Fibroblast of villous mesenchyme (primary cell): ENCODE measurements around the gene TSGA10IP. TPM values are rescaled to one million over a fixed set of nuclear protein-coding genes. Genes with fewer than 3 reads are reported as not detected.

Source experiments
- DNase-seq: peaks from one replicate; pipeline ENCODE4 v3.0.0-alpha.2; 2010; ENCODE audit warnings: low read depth
- H3K4me3 ChIP-seq: 2 replicates; pipeline ENCODE4 v1.5.1; 2011; ENCODE audit warnings: low read depth, mild to moderate bottlenecking, low read length
- CTCF ChIP-seq: IDR thresholded peaks from 2 replicates; pipeline ENCODE4 v1.5.1; 2012; ENCODE audit warnings: low read depth, mild to moderate bottlenecking, low read length; ENCODE audit not compliant: insufficient read depth
- total RNA-seq: library from RNA; depleted of rRNA; stranded (reverse); fragments of >200 nt; gene quantifications from 2 replicates; pipeline ENCODE4 v1.2.3, GENCODE V29; 2012

Gene TSGA10IP
- total RNA-seq, 1 donor: not detected

- H3K4me3 ChIP-seq: peak within 1 kb of the TSS; percentile 84
- DNase-seq: peak; percentile 96
- no peak for TF ChIP-seq CTCF
Measured at GRCh38 chr11:65900125-65900898, 45.0 kb upstream of the TSGA10IP start, which contains the start of gene FOSL1. Gene FOSL1, minus strand, starts transcription at chr11:65900388. Its CDS starts 49 bp downstream, at chr11:65900339.

- DNase-seq: no peak
- no peak overlapping the region for H3K4me3 ChIP-seq
- TF ChIP-seq CTCF: no peak
Measured at GRCh38 chr11:65900899-65901180, 44.4 kb upstream of the TSGA10IP start.

- DNase-seq: peak; percentile 76
- no peak for TF ChIP-seq CTCF
- no peak overlapping the region for H3K4me3 ChIP-seq
Measured at GRCh38 chr11:65903068-65903481, 42.2 kb upstream of the TSGA10IP start.

GRCh38 chr11:65903715-65904114, 41.6 kb upstream of the TSGA10IP start:
- no peak for DNase-seq
- TF ChIP-seq CTCF: no peak
- H3K4me3 ChIP-seq: no peak overlapping the region

GRCh38 chr11:65906602-65907001, 38.7 kb upstream of the TSGA10IP start:
- no peak overlapping the region for H3K4me3 ChIP-seq
- TF ChIP-seq CTCF: no peak
- no peak for DNase-seq

GRCh38 chr11:65907878-65908277, 37.4 kb upstream of the TSGA10IP start:
- DNase-seq: no peak
- no peak overlapping the region for H3K4me3 ChIP-seq
- TF ChIP-seq CTCF: no peak
